OCI-LY3 (cell line): ENCODE results near the gene CYTH1.
A peak's percentile ranks its signal among the peaks of the same experiment; 100 is the strongest.

ENCODE experiments used
- H2AFZ ChIP-seq: fragments of 200-600, 300-600 bp; shearing (Covaris generic); 2 replicates; pipeline ENCODE4 v1.6.0; 2014; ENCODE audit warnings: antibody characterized with exemption, low read depth, low read length
- H3K27ac ChIP-seq: fragments of 200-600, 300-600 bp; sonication (generic); 2 replicates; pipeline ENCODE4 v1.5.1; 2014; ENCODE audit warnings: mild to moderate bottlenecking, low read length, moderate library complexity, mixed read lengths
- H3K27me3 ChIP-seq: fragments of 200-600, 300-600 bp; sonication (generic); 2 replicates; pipeline ENCODE4 v1.6.1; 2014; ENCODE audit warnings: low read depth, low read length, mixed read lengths
- H3K36me3 ChIP-seq: fragments of 200-600, 300-600 bp; sonication (generic); replicated peaks from 2 replicates; pipeline ENCODE3; 2014; ENCODE audit warnings: low read depth, low read length, mixed read lengths
- H3K4me1 ChIP-seq: fragments of 300-600, 200-600 bp; sonication (generic); 2 replicates; pipeline ENCODE4 v1.6.1; 2014; ENCODE audit warnings: low read length, mixed read lengths
- H3K4me2 ChIP-seq: fragments of 200-600, 300-600 bp; sonication (generic); 2 replicates; pipeline ENCODE4 v1.6.1; 2014; ENCODE audit warnings: low read length, mixed read lengths
- H3K4me3 ChIP-seq: fragments of 300-600, 200-600 bp; sonication (generic); 2 replicates; pipeline ENCODE4 v1.5.1; 2014; ENCODE audit warnings: antibody characterized with exemption, mild to moderate bottlenecking, low read length, moderate library complexity
- H3K79me2 ChIP-seq: fragments of 300-600, 200-600 bp; shearing (Covaris generic); 2 replicates; pipeline ENCODE4 v1.6.1; 2014; ENCODE audit warnings: mild to moderate bottlenecking, low read length, mixed read lengths
- H3K9ac ChIP-seq: fragments of 300-600, 200-600 bp; shearing (Covaris generic); 2 replicates; pipeline ENCODE4 v1.6.0; 2014; ENCODE audit warnings: mild to moderate bottlenecking, low read length, moderate library complexity
- H3K9me3 ChIP-seq: fragments of 200-600, 300-600 bp; shearing (Covaris generic); 2 replicates; pipeline ENCODE4 v1.6.1; 2014; ENCODE audit warnings: low read length, mixed read lengths; ENCODE audit not compliant: insufficient read depth
- H4K20me1 ChIP-seq: fragments of 200-600, 300-600 bp; sonication (generic); 2 replicates; pipeline ENCODE4 v1.6.1; 2016; ENCODE audit warnings: low read length, mixed read lengths; ENCODE audit not compliant: insufficient read depth
- EZH2phosphoT487 ChIP-seq: fragments of 200-600 bp; shearing (Covaris generic); IDR thresholded peaks from 2 replicates; pipeline ENCODE4 v1.6.1; 2018; ENCODE audit warnings: antibody characterized with exemption, mixed run types, low read depth
- TF ChIP-seq, protein P1 (sequence below): fragments of 200-600, 300-600 bp; sonication (generic); IDR thresholded peaks from 2 replicates; pipeline ENCODE4 v1.5.1; 2014; ENCODE audit warnings: antibody characterized with exemption, low read length, low read depth

Gene CYTH1

DNA sequence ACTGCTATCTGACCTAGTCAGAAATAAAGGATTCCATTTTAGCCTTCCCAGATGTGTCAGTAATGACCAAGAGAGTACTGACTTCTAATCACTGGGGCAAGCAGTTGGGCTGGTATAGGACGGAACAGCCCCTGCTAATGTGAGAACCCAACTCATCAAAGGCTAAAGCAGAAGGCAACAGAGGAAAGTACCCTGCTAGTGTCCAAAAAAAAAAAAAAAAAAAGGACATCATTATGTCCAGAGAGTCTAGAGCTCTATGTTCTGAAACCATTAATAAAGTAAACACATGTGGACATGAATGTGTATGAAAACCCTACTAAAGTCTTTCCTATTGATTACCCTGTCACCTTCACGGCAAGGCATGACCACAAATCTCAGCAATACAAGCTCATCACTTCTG, 85.0 kb downstream of the CYTH1 start:
- peak overlapping the region; percentile 89 for H3K4me2 ChIP-seq
- H3K36me3 ChIP-seq, result peaks cover 42% of the 10 kb centered on the region
- no peaks in the 10 kb centered on the region for H4K20me1 ChIP-seq
- peaks cover 30% of the 10 kb centered on the region for H3K79me2 ChIP-seq
- H3K9ac ChIP-seq, result peak overlapping the region; percentile 64
- no peak overlapping the region for H2AFZ ChIP-seq
- H3K27ac ChIP-seq, result peak overlapping the region; percentile 98
- H3K4me1 ChIP-seq, result peaks cover 68% of the 10 kb centered on the region
- H3K27me3 ChIP-seq, result no peaks in the 10 kb centered on the region
- H3K9me3 ChIP-seq, result no peaks in the 10 kb centered on the region
- TF ChIP-seq EZH2phosphoT487, result no peak
- TF ChIP-seq, protein P1, sequence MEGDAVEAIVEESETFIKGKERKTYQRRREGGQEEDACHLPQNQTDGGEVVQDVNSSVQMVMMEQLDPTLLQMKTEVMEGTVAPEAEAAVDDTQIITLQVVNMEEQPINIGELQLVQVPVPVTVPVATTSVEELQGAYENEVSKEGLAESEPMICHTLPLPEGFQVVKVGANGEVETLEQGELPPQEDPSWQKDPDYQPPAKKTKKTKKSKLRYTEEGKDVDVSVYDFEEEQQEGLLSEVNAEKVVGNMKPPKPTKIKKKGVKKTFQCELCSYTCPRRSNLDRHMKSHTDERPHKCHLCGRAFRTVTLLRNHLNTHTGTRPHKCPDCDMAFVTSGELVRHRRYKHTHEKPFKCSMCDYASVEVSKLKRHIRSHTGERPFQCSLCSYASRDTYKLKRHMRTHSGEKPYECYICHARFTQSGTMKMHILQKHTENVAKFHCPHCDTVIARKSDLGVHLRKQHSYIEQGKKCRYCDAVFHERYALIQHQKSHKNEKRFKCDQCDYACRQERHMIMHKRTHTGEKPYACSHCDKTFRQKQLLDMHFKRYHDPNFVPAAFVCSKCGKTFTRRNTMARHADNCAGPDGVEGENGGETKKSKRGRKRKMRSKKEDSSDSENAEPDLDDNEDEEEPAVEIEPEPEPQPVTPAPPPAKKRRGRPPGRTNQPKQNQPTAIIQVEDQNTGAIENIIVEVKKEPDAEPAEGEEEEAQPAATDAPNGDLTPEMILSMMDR, result no peak
- H3K4me3 ChIP-seq, result peak overlapping the region; percentile 58

DNA sequence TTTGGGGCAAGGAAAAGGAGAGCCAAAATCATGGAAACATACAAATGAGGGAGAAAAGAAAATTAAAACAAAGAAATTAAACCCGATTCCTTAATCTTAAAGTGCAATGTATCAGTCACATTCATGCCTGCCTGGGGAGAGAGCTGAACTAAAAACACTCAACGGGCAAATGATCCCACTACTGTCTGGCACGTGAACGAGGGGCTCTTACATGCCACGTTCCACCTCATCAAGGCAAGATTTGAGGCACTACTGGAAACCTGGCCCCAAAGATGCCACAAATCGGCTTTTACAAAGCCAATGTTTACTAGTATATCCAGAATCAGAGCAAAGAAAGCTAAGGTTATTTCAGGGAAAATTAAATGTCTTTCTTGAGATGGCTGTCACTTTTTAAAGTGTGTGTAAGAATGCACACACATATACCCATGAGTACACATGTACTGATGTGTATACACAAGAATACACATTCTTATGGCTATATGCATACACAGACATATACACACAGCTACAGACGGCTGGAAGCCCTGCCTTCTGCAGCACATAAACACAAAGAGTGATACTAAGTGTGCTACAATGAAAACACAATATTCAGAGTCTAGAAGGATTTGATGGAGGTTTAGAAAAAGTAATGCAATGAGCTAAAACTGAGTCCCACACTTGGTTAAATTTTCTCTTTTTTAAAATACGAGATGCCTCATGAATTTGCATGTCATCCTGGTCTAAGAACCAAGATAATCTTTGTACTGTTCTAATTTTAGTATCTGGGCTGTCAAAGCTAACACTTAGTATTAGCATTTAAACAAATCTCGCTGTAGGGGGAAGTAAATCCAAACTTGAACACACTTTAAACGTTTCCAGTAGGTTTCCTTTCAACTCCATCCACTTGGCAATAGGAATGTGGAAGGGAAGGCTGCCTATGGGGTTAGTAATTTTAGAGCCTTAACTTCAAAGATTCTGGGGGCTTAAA, 85.8 kb downstream of the CYTH1 start:
- Histone ChIP-seq H2AFZ (no peak overlapping the region), H3K27me3 (no peaks in the 10 kb centered on the region), H4K20me1 (no peaks in the 10 kb centered on the region), H3K4me2 (peak overlapping the region; percentile 89), H3K4me3 (peak overlapping the region; percentile 58), H3K9me3 (no peaks in the 10 kb centered on the region), H3K79me2 (peaks cover 32% of the 10 kb centered on the region), H3K27ac (peak overlapping the region; percentile 98), H3K36me3 (peaks cover 38% of the 10 kb centered on the region), H3K9ac (peak overlapping the region; percentile 85), H3K4me1 (peaks cover 76% of the 10 kb centered on the region)
- TF ChIP-seq EZH2phosphoT487, result no peak
- TF ChIP-seq, protein P1, result no peak

DNA sequence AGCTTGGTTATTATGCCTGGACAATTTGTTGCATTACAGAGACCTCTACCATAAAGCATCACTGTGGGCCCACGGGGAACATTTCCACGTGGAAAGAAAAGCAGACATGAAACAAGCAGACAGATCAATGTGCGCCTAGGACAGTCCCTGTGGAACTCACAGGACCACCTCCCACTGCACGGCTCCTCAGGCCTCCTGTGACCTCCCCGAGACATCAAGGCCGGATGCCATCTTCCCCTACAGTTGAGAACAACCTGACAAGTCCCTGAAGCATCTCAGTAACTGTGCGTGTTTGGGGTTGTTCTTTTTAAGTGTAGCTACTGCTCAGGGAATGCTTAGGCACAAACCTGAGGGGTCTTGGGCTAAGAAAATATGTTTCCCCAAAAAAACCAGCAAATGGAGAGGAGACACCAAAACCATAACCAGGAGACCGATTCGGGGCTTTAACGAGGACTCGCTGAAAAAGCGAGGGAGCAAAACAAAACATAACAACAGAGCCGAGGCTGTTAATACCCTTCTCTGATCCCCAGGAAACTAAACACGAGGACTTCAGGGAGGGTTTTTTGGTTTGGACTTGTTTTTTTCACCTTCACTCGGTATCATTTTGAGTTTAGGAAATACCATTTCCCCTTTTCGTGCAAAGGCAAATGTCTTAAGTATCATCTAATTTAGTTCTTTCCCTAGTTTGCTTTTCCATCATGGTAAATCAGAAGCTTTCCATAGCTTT, 87.1 kb downstream of the CYTH1 start:
- Histone ChIP-seq H4K20me1 (no peaks in the 10 kb centered on the region), H2AFZ (no peak overlapping the region), H3K4me2 (peak overlapping the region; percentile 89), H3K27ac (peak overlapping the region; percentile 98), H3K4me1 (peaks cover 82% of the 10 kb centered on the region), H3K27me3 (no peaks in the 10 kb centered on the region), H3K79me2 (peaks cover 39% of the 10 kb centered on the region), H3K9ac (peak overlapping the region; percentile 85), H3K9me3 (no peaks in the 10 kb centered on the region), H3K36me3 (peaks cover 43% of the 10 kb centered on the region), H3K4me3 (peak overlapping the region; percentile 58)
- TF ChIP-seq EZH2phosphoT487, result no peak
- TF ChIP-seq, protein P1, result no peak
